ENCODE measurements around the gene PPFIA2.

DNA sequence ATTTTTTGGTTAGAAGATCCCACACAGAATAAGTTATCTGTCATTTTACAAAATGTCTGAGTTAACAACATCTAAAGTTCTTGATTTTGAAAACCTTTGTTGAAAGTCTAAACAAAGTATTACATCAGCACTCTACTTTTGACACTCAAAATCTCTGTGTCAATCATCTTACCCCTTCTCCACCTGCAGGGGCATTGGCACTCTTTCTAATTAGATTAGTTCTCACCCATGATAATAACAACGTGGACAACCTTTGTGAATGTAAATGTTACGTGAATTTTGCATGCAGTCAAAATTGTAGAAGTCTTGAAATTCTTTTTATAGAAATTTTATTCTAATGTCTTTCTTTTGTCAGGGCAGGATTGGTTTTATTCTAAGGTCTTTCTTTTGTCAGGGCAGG is 33.5 kb upstream of the PPFIA2 start:
- TF ChIP-seq POLR2AphosphoS5 (IDR thresholded peaks at IDR 0.05; ENCODE audit: borderline replicate concordance, low read depth, low read length) (no peak), EZH2 (IDR thresholded peaks at IDR 0.05) (no peak), FOXP2 (optimal IDR thresholded peaks at IDR 0.05; ENCODE audit: control extremely low read depth, extremely low read length, insufficient read depth) (no peak)
